HEK293 (cell line): ENCODE data around the gene CEP85.
A peak's percentile ranks its signal among the peaks of the same experiment; 100 is the strongest.

ENCODE experiments used
- CTCF ChIA-PET: fragments of 350-600 bp; formaldehyde crosslinking; extraction: SDS; loops from one replicate; lab custom pipeline; 2021; ENCODE audit warnings: antibody characterized with exemption; lab: Yijun Ruan, JAX
- POLR2A ChIA-PET: fragments of 300-600 bp; formaldehyde crosslinking; extraction: SDS; loops from one replicate; lab custom pipeline; 2020; ENCODE audit warnings: antibody characterized with exemption, inconsistent platforms; lab: Yijun Ruan, JAX
- H3K27ac ChIP-seq: fragments of 200-500 bp; sonication (Bioruptor generic); 2 replicates; pipeline ENCODE4 v1.5.1; 2014; ENCODE audit warnings: low read depth, low read length, control low read depth, inconsistent platforms; ENCODE audit errors: extremely low read depth
- H3K36me3 ChIP-seq, 2 experiments: fragments of 200-500 bp in 1 of 2; sonication (Bioruptor generic) in 1 of 2; 1 replicate in 1 of 2; 2 replicates in 1 of 2; pipeline ENCODE4 v1.5.1; 2014 to 2017; ENCODE audit warnings: inconsistent platforms in 2 of 2, low read length in 2 of 2; ENCODE audit not compliant: control insufficient read depth in 2 of 2, insufficient read depth in 1 of 2
- H3K4me1 ChIP-seq: fragments of 200-500 bp; sonication (Bioruptor generic); 2 replicates; pipeline ENCODE4 v1.5.1; 2014; ENCODE audit warnings: mild to moderate bottlenecking, low read length, inconsistent platforms; ENCODE audit not compliant: control insufficient read depth, insufficient read depth
- H3K4me3 ChIP-seq: 2 replicates; pipeline ENCODE4 v1.5.1; 2011; ENCODE audit warnings: low read depth, mild to moderate bottlenecking, control low read depth, low read length, moderate library complexity
- H3K9me3 ChIP-seq: fragments of 200-500 bp; sonication (Bioruptor generic); 2 replicates; pipeline ENCODE4 v1.5.1; 2014; ENCODE audit warnings: low read depth, low read length, inconsistent platforms; ENCODE audit not compliant: control insufficient read depth, insufficient read depth
- BCL6B ChIP-seq: fragments of 450-650 bp; formaldehyde crosslinking; IDR thresholded peaks from 2 replicates; pipeline ENCODE4 v1.5.1; 2017; ENCODE audit warnings: missing biosample characterization, missing genetic modification characterization
- GLIS1 ChIP-seq: fragments of 450-650 bp; formaldehyde crosslinking; IDR thresholded peaks from 2 replicates; pipeline ENCODE4 v1.5.1; 2016; ENCODE audit warnings: missing biosample characterization, missing genetic modification characterization
- KLF10 ChIP-seq: fragments of 450-650 bp; IDR thresholded peaks from 2 replicates; pipeline ENCODE4 v1.5.1; 2018; ENCODE audit warnings: missing biosample characterization, mild to moderate bottlenecking, missing genetic modification characterization
- ZBTB1 ChIP-seq: fragments of 450-650 bp; formaldehyde crosslinking; IDR thresholded peaks from 2 replicates; pipeline ENCODE4 v1.5.1; 2016; ENCODE audit warnings: missing biosample characterization, missing genetic modification characterization
- ZIC2 ChIP-seq: fragments of 450-650 bp; formaldehyde crosslinking; IDR thresholded peaks from 2 replicates; pipeline ENCODE4 v1.5.1; 2016; ENCODE audit warnings: missing biosample characterization, missing genetic modification characterization
- ZNF121 ChIP-seq: fragments of 450-650 bp; formaldehyde crosslinking; IDR thresholded peaks from 2 replicates; pipeline ENCODE4 v1.5.1; 2016; ENCODE audit warnings: missing biosample characterization, missing genetic modification characterization
- ZNF2 ChIP-seq: fragments of 450-650 bp; formaldehyde crosslinking; IDR thresholded peaks from 2 replicates; pipeline ENCODE4 v1.5.1; 2016; ENCODE audit warnings: missing biosample characterization, missing genetic modification characterization
- ZNF514 ChIP-seq: fragments of 450-650 bp; formaldehyde crosslinking; IDR thresholded peaks from 2 replicates; pipeline ENCODE4 v1.5.1; 2016; ENCODE audit warnings: missing biosample characterization, missing genetic modification characterization
- ZNF621 ChIP-seq: fragments of 450-650 bp; formaldehyde crosslinking; IDR thresholded peaks from 2 replicates; pipeline ENCODE4 v1.5.1; 2017; ENCODE audit warnings: missing biosample characterization, missing genetic modification characterization
- ZNF623 ChIP-seq: fragments of 450-650 bp; formaldehyde crosslinking; IDR thresholded peaks from 2 replicates; pipeline ENCODE4 v1.5.1; 2016; ENCODE audit warnings: missing biosample characterization, missing genetic modification characterization
- ZNF704 ChIP-seq: fragments of 450-650 bp; formaldehyde crosslinking; IDR thresholded peaks from 2 replicates; pipeline ENCODE4 v1.5.1; 2016; ENCODE audit warnings: missing biosample characterization, missing genetic modification characterization
- ZNF777 ChIP-seq: fragments of 450-650 bp; formaldehyde crosslinking; IDR thresholded peaks from 2 replicates; pipeline ENCODE4 v1.5.1; 2017; ENCODE audit warnings: missing biosample characterization, missing genetic modification characterization, borderline replicate concordance
- TF ChIP-seq, protein P1 (sequence below): fragments of 450-650 bp; formaldehyde crosslinking; IDR thresholded peaks from 2 replicates; pipeline ENCODE4 v1.5.1; 2016; ENCODE audit warnings: missing biosample characterization, missing genetic modification characterization

Gene CEP85

GRCh38 chr1:26295194-26296138 lies 61.5 kb downstream of the CEP85 start:
- no peak for TF ChIP-seq ZNF777
- TF ChIP-seq ZNF514 (tag by site-specific recombination): no peak
- no peak for TF ChIP-seq ZBTB1
- CTCF ChIA-PET: interaction anchor here (0.6 to 2.5 kb wide), 4 partner anchors 9 to 35 kb away, joined by 3 to 15 read pairs (median 6); no protein-coding TSS in a partner anchor
- Histone ChIP-seq H3K9me3 (no peaks in the 10 kb centered on the region), H3K4me3 (no peak overlapping the region), H3K27ac (no peak overlapping the region), H3K4me1 (no peaks in the 10 kb centered on the region), H3K36me3 (peaks cover 0 to 32% of the 10 kb centered on the region in 2 experiments; a peak in 1 of 3 replicates)
- POLR2A ChIA-PET: no interaction called here

GRCh38 chr1:26296340-26297056 lies 62.5 kb downstream of the CEP85 start:
- Histone ChIP-seq H3K4me3 (no peak overlapping the region), H3K27ac (no peak overlapping the region), H3K36me3 (peaks cover 0 to 34% of the 10 kb centered on the region in 2 experiments; a peak in 1 of 3 replicates), H3K4me1 (no peaks in the 10 kb centered on the region), H3K9me3 (no peaks in the 10 kb centered on the region)
- TF ChIP-seq ZNF2 (tag by site-specific recombination) (no peak), BCL6B (no peak), ZNF704 (tag by site-specific recombination) (no peak), ZNF623 (tag by site-specific recombination) (peak; percentile 38; the same call in 1 of the 2 replicates)
- ChIA-PET POLR2A (no interaction called here), CTCF (interaction anchor here (0.6 to 4.7 kb wide), 4 partner anchors 10 to 36 kb away, joined by 3 to 32 read pairs (median 6); no protein-coding TSS in a partner anchor)

- ChIA-PET CTCF (interaction anchor here (0.8 to 4.7 kb wide), 3 partner anchors 12 to 317 kb away, joined by 3 to 32 read pairs (median 5); no protein-coding TSS in a partner anchor), POLR2A (interaction anchor here (0.5 kb wide), 1 partner anchor 392 kb away, joined by 4 read pairs; no protein-coding TSS in a partner anchor)
- TF ChIP-seq ZNF514 (tag by site-specific recombination): no peak
- TF ChIP-seq ZIC2 (tag by site-specific recombination): no peak
- no peak for TF ChIP-seq GLIS1
- TF ChIP-seq, protein P1, sequence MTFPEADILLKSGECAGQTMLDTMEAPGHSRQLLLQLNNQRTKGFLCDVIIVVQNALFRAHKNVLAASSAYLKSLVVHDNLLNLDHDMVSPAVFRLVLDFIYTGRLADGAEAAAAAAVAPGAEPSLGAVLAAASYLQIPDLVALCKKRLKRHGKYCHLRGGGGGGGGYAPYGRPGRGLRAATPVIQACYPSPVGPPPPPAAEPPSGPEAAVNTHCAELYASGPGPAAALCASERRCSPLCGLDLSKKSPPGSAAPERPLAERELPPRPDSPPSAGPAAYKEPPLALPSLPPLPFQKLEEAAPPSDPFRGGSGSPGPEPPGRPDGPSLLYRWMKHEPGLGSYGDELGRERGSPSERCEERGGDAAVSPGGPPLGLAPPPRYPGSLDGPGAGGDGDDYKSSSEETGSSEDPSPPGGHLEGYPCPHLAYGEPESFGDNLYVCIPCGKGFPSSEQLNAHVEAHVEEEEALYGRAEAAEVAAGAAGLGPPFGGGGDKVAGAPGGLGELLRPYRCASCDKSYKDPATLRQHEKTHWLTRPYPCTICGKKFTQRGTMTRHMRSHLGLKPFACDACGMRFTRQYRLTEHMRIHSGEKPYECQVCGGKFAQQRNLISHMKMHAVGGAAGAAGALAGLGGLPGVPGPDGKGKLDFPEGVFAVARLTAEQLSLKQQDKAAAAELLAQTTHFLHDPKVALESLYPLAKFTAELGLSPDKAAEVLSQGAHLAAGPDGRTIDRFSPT (tag by site-specific recombination): no peak
- no peak for TF ChIP-seq ZNF121 (tag by site-specific recombination)
- no peak for TF ChIP-seq ZNF621 (tag by site-specific recombination)
- TF ChIP-seq KLF10 (tag by site-specific recombination): no peak
- Histone ChIP-seq H3K27ac (no peak overlapping the region), H3K36me3 (peaks cover 0 to 35% of the 10 kb centered on the region in 2 experiments; a peak in 1 of 3 replicates), H3K4me3 (no peak overlapping the region), H3K9me3 (no peaks in the 10 kb centered on the region), H3K4me1 (no peaks in the 10 kb centered on the region)
Observed at GRCh38 chr1:26297057-26297790, 63.2 kb downstream of the CEP85 start.
